HUES6 (cell line): Measurements from ENCODE around the gene STAT1.

Experiments used
- H3K27ac ChIP-seq: 2 replicates; pipeline ENCODE4 v1.7.0; 2013; ENCODE audit warnings: low read depth, mild to moderate bottlenecking, low read length, inconsistent platforms
- H3K27me3 ChIP-seq: 2 replicates; pipeline ENCODE4 v1.6.1; 2013; ENCODE audit warnings: low read length; ENCODE audit not compliant: control insufficient read depth, insufficient read depth
- H3K36me3 ChIP-seq: 2 replicates; pipeline ENCODE4 v1.6.1; 2013; ENCODE audit warnings: low read length; ENCODE audit not compliant: control insufficient read depth, insufficient read depth
- H3K4me1 ChIP-seq: 2 replicates; pipeline ENCODE4 v1.6.1; 2013; ENCODE audit warnings: low read length; ENCODE audit not compliant: control insufficient read depth, insufficient read depth
- H3K4me3 ChIP-seq: 2 replicates; pipeline ENCODE4 v1.5.1; 2013; ENCODE audit warnings: low read depth, low read length
- H3K9ac ChIP-seq: one replicate; pipeline ENCODE4 v1.6.1; 2013; ENCODE audit warnings: mild to moderate bottlenecking, low read length
- H3K9me3 ChIP-seq: 2 replicates; pipeline ENCODE4 v1.6.1; 2013; ENCODE audit warnings: low read depth, low read length; ENCODE audit not compliant: control insufficient read depth, insufficient read depth

Gene STAT1

DNA sequence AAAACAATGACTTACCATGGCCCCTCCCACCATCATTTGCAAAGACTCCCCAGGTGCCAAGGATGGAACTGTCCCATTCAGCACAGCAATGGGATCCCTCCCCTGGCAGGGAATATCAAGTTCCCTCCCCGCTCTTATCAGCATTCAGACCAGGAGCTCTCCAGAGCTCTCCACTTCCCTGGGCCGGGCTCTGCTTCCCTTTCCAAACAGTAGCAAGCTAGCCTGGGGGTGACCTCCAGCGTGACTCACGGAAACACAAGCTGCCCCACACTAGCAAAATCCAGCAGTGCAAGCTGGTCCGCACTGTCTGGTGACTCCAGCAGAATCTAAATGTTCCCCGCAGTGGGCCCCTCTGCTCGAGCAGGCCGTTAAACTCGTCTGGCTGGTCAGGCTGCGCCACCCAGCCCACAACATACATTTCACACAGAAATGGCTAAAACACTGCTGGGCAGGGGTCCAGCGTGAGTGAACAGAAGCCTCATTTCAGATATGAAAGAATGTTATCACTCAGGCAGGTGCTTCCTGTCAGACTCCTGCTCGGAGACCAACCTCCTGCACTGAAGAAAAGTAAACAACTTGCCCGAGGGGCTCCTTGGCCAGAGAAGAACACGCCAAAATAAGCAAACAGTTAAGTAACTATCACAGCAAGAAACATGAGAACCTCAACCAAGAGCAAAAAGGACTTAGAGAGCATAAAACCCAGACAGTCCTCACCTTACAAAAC is 33.9 kb downstream of the STAT1 start:
- no peaks in the 10 kb centered on the region for H3K27me3 ChIP-seq
- H3K27ac ChIP-seq: no peak overlapping the region
- H3K9me3 ChIP-seq: no peaks in the 10 kb centered on the region
- no peak overlapping the region for H3K9ac ChIP-seq
- no peaks in the 10 kb centered on the region for H3K4me1 ChIP-seq
- no peak overlapping the region for H3K4me3 ChIP-seq
- H3K36me3 ChIP-seq: peaks cover 95% of the 10 kb centered on the region

DNA sequence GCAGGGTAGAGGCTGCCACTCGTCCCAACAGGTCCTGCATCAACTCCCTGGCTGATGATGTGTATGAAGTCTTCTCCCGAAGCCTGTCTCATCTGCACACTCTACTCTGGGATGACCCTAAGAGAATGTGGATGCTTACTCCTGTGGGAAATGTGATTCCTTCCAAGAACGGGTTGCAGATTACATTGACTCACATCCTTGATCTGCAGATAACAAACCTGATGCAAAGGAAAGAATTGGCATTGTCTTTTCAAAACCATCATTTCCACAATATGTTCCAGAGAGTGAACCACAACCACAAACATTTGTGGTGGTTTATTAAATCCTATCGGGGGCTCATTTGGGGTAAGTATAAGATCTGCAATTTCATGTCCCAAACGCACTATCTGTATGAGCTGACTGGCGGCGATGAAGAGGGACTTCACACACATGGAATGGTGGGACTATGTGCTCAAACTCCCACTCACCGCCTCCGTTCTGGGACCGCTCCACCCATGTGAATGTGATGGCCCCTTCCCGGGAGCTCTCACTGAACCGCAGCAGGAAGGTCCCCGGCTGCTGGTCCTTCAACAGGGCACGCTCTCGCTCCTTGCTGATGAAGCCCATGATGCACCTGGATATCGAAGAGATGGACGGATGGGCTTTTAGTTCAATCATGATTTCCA is 35.5 kb downstream of the STAT1 start:
- no peaks in the 10 kb centered on the region for H3K9me3 ChIP-seq
- H3K27ac ChIP-seq: no peak overlapping the region
- H3K27me3 ChIP-seq: no peaks in the 10 kb centered on the region
- H3K4me1 ChIP-seq: no peaks in the 10 kb centered on the region
- H3K4me3 ChIP-seq: no peak overlapping the region
- peaks cover 95% of the 10 kb centered on the region for H3K36me3 ChIP-seq
- H3K9ac ChIP-seq: no peak overlapping the region

GRCh38 chr2:190977505-190977904 is 36.5 kb downstream of the STAT1 start:
- Histone ChIP-seq H3K27me3 (no peaks in the 10 kb centered on the region), H3K4me3 (no peak overlapping the region), H3K9ac (no peak overlapping the region), H3K9me3 (no peaks in the 10 kb centered on the region), H3K27ac (no peak overlapping the region), H3K4me1 (no peaks in the 10 kb centered on the region), H3K36me3 (peaks cover 94% of the 10 kb centered on the region)

- Histone ChIP-seq H3K9ac (no peak overlapping the region), H3K27me3 (no peaks in the 10 kb centered on the region), H3K4me1 (no peaks in the 10 kb centered on the region), H3K4me3 (no peak overlapping the region), H3K27ac (no peak overlapping the region), H3K36me3 (peaks cover 94% of the 10 kb centered on the region), H3K9me3 (0 out of 2 replicates have a peak, but pooled peaks cover 2% of the 10 kb centered on the region)
Measured at GRCh38 chr2:190976521-190976920, 37.5 kb downstream of the STAT1 start.

DNA sequence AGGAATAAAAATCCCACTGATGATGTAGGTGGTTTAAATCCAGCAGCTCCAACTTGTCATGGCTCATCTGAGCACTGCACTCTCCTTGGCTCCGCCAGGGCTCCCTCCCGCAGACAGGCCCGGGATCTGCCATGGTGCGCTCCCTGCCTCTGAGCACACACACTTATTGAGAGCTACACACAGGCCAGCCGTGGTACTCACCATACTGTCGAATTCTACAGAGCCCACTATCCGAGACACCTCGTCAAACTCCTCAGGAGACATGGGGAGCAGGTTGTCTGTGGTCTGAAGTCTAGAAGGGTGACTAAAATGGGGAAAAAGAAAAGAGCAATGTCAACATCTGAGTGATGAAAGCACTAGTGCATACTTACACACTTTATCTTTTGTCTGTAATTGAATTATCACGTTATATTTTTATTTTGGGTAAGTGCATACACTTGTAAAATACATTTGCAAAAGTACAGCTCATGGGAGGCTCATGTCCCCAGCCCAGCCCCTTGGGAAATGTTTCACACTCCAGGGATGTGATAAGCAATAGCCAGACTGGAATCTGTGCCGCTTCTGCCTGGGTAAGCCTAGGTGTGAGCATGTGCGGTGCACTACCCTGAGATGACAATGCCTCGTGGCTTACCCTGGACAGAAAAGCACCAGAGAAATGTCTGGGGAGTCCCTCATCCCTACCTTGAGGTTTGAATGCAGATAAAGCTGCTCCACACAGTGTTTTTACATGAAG is 39.2 kb downstream of the STAT1 start:
- no peak overlapping the region for H3K27ac ChIP-seq
- no peaks in the 10 kb centered on the region for H3K4me1 ChIP-seq
- H3K9ac ChIP-seq: no peak overlapping the region
- H3K9me3 ChIP-seq: 0 out of 2 replicates have a peak, but pooled peaks cover 2% of the 10 kb centered on the region
- peaks cover 95% of the 10 kb centered on the region for H3K36me3 ChIP-seq
- H3K27me3 ChIP-seq: no peaks in the 10 kb centered on the region
- H3K4me3 ChIP-seq: no peak overlapping the region

DNA sequence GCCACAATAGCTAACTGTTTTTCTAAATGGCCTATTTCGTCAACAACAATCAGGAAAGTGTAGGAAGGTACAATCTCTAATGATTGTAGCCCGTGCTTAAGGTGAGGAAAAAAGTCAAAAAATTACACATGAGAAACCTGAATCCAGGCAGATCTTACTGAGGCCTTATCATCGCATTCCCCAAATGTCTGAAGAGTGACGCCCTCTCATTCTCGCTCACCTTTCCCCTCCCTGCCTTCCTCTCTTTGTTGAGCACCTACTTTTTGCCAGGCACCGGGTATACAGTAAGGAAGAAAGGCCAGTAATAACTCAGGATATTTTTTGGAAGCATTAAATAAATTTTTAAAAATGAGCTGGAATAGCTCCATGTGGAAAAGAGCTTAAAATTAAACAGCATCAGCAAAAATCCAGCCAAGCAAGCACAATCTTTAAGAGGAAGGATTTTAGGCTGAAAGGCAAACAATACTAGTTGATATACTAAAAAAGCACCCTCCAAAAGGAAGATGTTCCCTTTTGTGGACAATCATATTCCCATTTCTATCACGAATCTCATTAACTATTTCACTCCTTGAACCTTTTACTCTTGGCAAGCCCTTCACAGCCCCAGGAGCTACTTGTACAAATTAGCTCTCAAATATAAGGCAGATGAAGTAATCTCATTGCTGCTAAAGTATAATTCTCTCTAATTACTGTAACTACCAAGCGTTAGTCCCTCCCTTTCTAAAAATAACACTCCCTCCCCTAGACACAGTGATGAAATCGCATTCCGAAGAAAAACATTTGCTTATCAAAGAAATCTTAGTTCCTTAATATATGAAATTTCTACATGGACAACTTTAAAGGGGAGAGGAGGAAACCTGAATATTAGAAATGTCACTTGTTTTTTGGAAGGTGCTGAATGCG is 40.0 kb downstream of the STAT1 start:
- Histone ChIP-seq H3K36me3 (peaks cover 95% of the 10 kb centered on the region), H3K4me3 (no peak overlapping the region), H3K9ac (no peak overlapping the region), H3K27ac (no peak overlapping the region), H3K9me3 (0 out of 2 replicates have a peak, but pooled peaks cover 2% of the 10 kb centered on the region), H3K27me3 (no peaks in the 10 kb centered on the region), H3K4me1 (no peaks in the 10 kb centered on the region)

GRCh38 chr2:190973262-190973661 is 40.7 kb downstream of the STAT1 start:
- no peaks in the 10 kb centered on the region for H3K4me1 ChIP-seq
- no peak overlapping the region for H3K27ac ChIP-seq
- peaks cover 90% of the 10 kb centered on the region for H3K36me3 ChIP-seq

DNA sequence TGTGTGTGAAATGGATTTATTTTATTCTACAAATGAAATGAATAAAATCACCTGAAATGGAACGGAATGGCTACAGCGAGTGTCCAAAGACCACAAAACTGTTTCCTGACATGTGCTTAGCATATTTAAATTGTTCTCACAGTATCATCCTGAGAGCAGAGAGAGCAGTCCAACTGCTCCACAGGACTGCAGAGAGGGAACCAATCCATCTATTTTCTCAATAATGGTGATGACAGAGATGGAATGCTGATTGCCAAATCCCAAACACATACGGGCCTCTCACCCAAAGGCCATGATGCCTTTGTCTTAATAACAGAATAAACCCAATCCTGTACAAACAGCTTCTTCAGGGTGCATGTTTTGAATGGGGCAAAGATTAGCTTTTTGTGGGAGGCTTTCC is 41.1 kb downstream of the STAT1 start:
- Histone ChIP-seq H3K36me3 (peaks cover 90% of the 10 kb centered on the region), H3K27me3 (no peaks in the 10 kb centered on the region), H3K27ac (no peak overlapping the region), H3K9ac (no peak overlapping the region), H3K9me3 (0 out of 2 replicates have a peak, but pooled peaks cover 2% of the 10 kb centered on the region), H3K4me3 (no peak overlapping the region), H3K4me1 (no peaks in the 10 kb centered on the region)

More at GRCh38 chr2:190973262-190973661, 40.7 kb downstream of the STAT1 start:
- H3K9me3 ChIP-seq: 0 out of 2 replicates have a peak, but pooled peaks cover 2% of the 10 kb centered on the region
- H3K9ac ChIP-seq: no peak overlapping the region
- no peaks in the 10 kb centered on the region for H3K27me3 ChIP-seq
- H3K4me3 ChIP-seq: no peak overlapping the region

- no peak overlapping the region for H3K4me3 ChIP-seq
Measured at GRCh38 chr2:190972213-190972612, 41.8 kb downstream of the STAT1 start.

GRCh38 chr2:190970873-190971506 is 43.0 kb downstream of the STAT1 start:
- H3K4me3 ChIP-seq: no peak overlapping the region
- H3K36me3 ChIP-seq: peaks cover 78% of the 10 kb centered on the region
- H3K27me3 ChIP-seq: no peaks in the 10 kb centered on the region
- H3K9me3 ChIP-seq: 0 out of 2 replicates have a peak, but pooled peaks cover 2% of the 10 kb centered on the region
- no peaks in the 10 kb centered on the region for H3K4me1 ChIP-seq
- no peak overlapping the region for H3K27ac ChIP-seq
- H3K9ac ChIP-seq: no peak overlapping the region

More at GRCh38 chr2:190972213-190972612, 41.8 kb downstream of the STAT1 start:
- Histone ChIP-seq H3K27ac (no peak overlapping the region), H3K9me3 (0 out of 2 replicates have a peak, but pooled peaks cover 2% of the 10 kb centered on the region), H3K9ac (no peak overlapping the region), H3K4me1 (no peaks in the 10 kb centered on the region), H3K36me3 (peaks cover 88% of the 10 kb centered on the region), H3K27me3 (no peaks in the 10 kb centered on the region)
